T-helper 17 cell (primary cell): ENCODE data around the gene INSIG1. TPM values are rescaled to one million over a fixed set of nuclear protein-coding genes. Genes with fewer than 3 reads are reported as not detected.

ENCODE experiments used
- ATAC-seq: fragments of 150-1000 bp; cut with Tn5 transposase; 2 replicates; pipeline ENCODE4 v1.10.0; 2021; ENCODE audit warnings: mild to moderate bottlenecking, moderate library complexity
- DNase-seq, 3 donors: peaks; one replicate each; pipeline versions ENCODE4 v3.0.0 to v3.0.0-alpha.2; 2020 to 2021
- H3K9me3 ChIP-seq: one replicate; pipeline ENCODE4 v1.7.0; 2013; ENCODE audit warnings: low read length, mild to moderate bottlenecking; ENCODE audit not compliant: control insufficient read depth, poor library complexity, severe bottlenecking
- H3K27ac Mint-ChIP-seq: one replicate; pipeline ENCODE4 v1.8.0; 2022; ENCODE audit warnings: mild to moderate bottlenecking, moderate library complexity, mixed read lengths
- H3K27me3 Mint-ChIP-seq: one replicate; pipeline ENCODE4 v1.8.0; 2022; ENCODE audit warnings: mixed read lengths
- H3K36me3 Mint-ChIP-seq: one replicate; pipeline ENCODE4 v1.8.0; 2022; ENCODE audit warnings: low read depth, mixed read lengths
- H3K4me1 Mint-ChIP-seq: one replicate; pipeline ENCODE4 v1.8.0; 2022; ENCODE audit warnings: mild to moderate bottlenecking, mixed read lengths
- H3K4me3 Mint-ChIP-seq: one replicate; pipeline ENCODE4 v1.8.0; 2022; ENCODE audit warnings: mild to moderate bottlenecking, moderate library complexity, mixed read lengths
- total RNA-seq, 4 donors: library from RNA in 2 of 4; stranded (reverse) in 2 of 4; gene quantifications; one replicate each; pipeline ENCODE4 v1.2.3 and lab custom pipeline; 2022 to 2026

Gene INSIG1
- total RNA-seq, 2 donors from 2014 or later, result 53.3 to 55.1 TPM

DNA sequence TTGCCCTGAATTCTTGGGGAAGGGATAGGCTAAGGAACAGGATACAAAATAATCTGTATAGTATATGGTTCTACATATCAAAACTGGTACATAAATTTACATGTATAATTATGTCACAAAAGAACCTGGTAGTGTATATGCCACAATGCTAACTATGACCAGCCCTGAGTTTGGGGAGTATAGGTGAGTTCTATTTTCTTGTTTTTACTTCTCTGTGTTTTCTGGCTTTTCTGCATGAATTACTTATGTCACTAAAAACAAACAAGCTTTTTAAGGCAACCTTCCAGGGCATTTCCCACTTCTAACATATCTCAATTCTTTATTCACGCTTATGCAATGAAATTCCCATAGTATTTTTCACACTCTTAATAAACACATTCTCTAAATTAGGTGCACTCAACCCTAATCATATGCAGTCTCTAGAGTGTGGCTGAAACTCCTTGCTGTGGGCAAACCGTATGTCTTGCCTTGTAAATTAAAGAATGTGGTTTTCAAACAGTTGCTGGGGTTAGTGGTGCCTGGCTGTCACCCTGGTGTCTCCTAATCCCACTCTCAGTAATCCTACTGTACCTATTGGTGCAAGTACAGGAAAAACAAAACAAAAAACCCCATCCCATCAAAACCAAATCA, 14.0 kb upstream of the INSIG1 start:
- Mint-ChIP-seq H3K4me1 (peaks cover 18% of the 10 kb centered on the region), H3K36me3 (peaks cover 3% of the 10 kb centered on the region), H3K4me3 (no peak overlapping the region), H3K27me3 (peaks cover 42% of the 10 kb centered on the region), H3K27ac (no peak overlapping the region)
- no peaks in the 10 kb centered on the region for H3K9me3 ChIP-seq
- ATAC-seq (no peak), DNase-seq (no peak)

DNA sequence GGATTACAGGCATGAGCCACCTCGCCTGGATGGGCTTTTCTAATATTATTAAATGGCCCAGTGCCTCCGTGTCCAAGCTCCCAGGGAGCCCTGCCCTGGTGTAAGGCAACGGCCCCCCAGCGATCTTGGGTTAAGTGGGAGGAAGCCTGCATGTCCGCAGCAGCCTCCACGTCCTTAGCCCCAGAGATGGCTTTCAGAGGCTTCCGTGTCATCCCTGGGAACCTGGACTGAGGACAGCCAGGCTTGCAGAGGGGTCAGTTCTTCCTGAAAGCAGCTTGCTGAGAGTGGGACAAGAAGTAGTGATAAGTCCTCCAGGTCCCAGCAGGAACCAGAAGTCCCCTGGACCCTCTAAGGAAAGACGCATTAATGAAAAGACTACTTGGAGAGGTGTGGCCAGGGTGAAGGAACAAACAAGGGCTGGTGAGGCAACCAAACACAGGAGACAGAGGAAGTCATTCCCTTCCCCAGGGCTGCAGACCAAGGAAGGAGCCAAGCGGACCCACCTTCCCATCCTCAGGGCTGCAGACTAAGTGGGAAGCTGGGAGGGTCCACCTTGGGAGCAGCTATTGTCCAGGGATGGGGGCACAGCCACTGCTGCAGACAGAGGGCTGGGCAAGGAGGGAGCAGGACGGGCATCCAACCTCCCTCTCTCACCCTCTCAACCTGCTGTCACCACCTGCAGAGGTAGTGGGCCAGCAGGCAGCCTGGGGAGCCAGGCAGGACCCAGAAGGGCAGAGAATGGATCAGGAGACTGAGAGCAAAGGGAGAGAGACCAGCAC, 13.0 kb upstream of the INSIG1 start:
- H3K4me1 Mint-ChIP-seq, result peaks cover 18% of the 10 kb centered on the region
- peaks cover 36% of the 10 kb centered on the region for H3K27me3 Mint-ChIP-seq
- H3K27ac Mint-ChIP-seq, result peak overlapping the region; percentile 60
- H3K36me3 Mint-ChIP-seq, result peaks cover 3% of the 10 kb centered on the region
- H3K9me3 ChIP-seq, result no peaks in the 10 kb centered on the region
- DNase-seq (no peak), ATAC-seq (no peak)
- H3K4me3 Mint-ChIP-seq, result no peak overlapping the region

DNA sequence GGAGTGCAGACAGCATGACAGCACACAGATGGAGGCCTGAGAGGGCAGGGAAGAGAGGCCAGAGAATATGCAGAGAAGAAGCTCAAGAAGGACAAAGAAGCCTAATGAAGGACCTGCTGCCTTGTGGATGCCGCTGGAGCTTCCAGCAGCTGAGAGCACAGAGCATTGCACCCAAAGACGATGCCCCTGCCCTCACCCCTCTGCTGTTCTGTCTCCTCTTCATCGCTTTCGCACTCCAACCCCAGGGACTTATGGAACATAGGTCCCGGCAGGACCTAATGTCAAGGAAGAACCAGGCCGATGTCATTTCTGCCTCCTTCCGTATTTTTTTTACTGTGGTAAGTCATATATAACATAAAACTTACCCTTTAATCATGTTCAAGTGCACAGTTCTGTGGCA, 12.3 kb upstream of the INSIG1 start:
- H3K36me3 Mint-ChIP-seq, result peaks cover 3% of the 10 kb centered on the region
- no peak overlapping the region for H3K4me3 Mint-ChIP-seq
- peaks cover 32% of the 10 kb centered on the region for H3K27me3 Mint-ChIP-seq
- peaks cover 15% of the 10 kb centered on the region for H3K4me1 Mint-ChIP-seq
- no peaks in the 10 kb centered on the region for H3K9me3 ChIP-seq
- H3K27ac Mint-ChIP-seq, result peak overlapping the region; percentile 60
- ATAC-seq (no peak), DNase-seq (no peak)

- Mint-ChIP-seq H3K27me3 (peaks cover 31% of the 10 kb centered on the region), H3K36me3 (peaks cover 3% of the 10 kb centered on the region), H3K4me1 (peaks cover 18% of the 10 kb centered on the region), H3K27ac (no peak overlapping the region), H3K4me3 (no peak overlapping the region)
- no peaks in the 10 kb centered on the region for H3K9me3 ChIP-seq
- ATAC-seq, result no peak
- DNase-seq, result no peak
Observed at GRCh38 chr7:155285833-155286232, 11.8 kb upstream of the INSIG1 start.

DNA sequence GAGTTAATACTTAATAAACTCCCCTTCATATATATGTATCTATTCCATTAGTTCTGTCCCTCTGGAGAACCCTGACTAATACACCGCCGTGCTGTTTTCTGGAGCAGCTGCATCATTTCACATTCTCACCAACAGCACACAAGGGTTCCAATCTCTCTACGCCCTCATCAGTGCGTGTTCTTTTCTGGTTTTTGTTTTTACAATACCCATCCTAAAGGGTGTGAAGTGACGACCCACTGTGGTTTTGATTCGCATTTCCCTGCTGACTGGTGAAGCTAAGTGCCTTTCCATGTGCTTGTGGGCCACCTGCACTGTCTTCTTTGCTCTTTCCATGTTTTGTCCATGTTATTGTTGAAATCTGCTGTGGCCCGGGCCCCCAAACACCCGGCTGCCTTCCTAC, 11.0 kb upstream of the INSIG1 start:
- no peak for DNase-seq
- H3K4me3 Mint-ChIP-seq, result no peak overlapping the region
- H3K4me1 Mint-ChIP-seq, result peaks cover 23% of the 10 kb centered on the region
- H3K27ac Mint-ChIP-seq, result no peak overlapping the region
- no peak for ATAC-seq
- no peaks in the 10 kb centered on the region for H3K9me3 ChIP-seq
- peaks cover 35% of the 10 kb centered on the region for H3K27me3 Mint-ChIP-seq
- peaks cover 3% of the 10 kb centered on the region for H3K36me3 Mint-ChIP-seq

DNA sequence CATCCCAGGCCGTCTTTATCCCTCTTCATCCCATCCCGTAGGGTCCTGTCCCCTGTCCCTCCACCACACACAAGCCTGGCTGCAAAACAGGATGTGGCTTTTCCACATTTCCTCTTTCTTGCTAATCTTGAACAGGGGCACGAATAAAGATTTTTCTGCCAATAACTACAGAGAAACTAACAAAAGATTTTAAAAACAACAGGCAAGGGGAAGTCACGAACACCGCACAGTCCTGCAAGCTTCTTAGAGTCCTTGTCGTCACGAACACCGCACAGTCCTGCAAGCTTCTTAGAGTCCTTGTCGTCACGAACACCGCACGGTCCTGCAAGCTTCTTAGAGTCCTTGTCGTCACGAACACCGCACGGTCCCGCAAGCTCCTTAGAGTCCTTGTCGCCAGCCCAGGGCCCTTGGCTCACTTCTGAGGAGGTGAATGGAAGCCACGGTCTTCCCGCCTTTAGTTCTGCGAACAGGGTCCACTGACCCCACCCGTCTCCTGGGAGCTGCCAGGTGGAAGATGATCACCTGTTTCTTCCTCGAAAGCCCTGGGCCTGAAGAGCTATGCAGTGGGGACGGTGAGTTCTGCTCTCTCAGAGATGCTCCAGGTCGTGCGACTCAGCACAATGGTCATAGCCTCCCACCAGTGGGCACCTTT, 10.3 kb upstream of the INSIG1 start:
- no peak overlapping the region for H3K27ac Mint-ChIP-seq
- H3K27me3 Mint-ChIP-seq, result peaks cover 35% of the 10 kb centered on the region
- peaks cover 3% of the 10 kb centered on the region for H3K36me3 Mint-ChIP-seq
- DNase-seq (no peak), ATAC-seq (no peak)
- H3K9me3 ChIP-seq, result no peaks in the 10 kb centered on the region
- H3K4me1 Mint-ChIP-seq, result peaks cover 23% of the 10 kb centered on the region
- no peak overlapping the region for H3K4me3 Mint-ChIP-seq

- no peaks in the 10 kb centered on the region for H3K9me3 ChIP-seq
- peaks cover 34% of the 10 kb centered on the region for H3K27me3 Mint-ChIP-seq
- DNase-seq, result no peak
- H3K4me3 Mint-ChIP-seq, result no peak overlapping the region
- no peak overlapping the region for H3K27ac Mint-ChIP-seq
- H3K4me1 Mint-ChIP-seq, result peaks cover 23% of the 10 kb centered on the region
- H3K36me3 Mint-ChIP-seq, result peaks cover 7% of the 10 kb centered on the region
- no peak for ATAC-seq
Observed at GRCh38 chr7:155288055-155288454, 9.6 kb upstream of the INSIG1 start.

DNA sequence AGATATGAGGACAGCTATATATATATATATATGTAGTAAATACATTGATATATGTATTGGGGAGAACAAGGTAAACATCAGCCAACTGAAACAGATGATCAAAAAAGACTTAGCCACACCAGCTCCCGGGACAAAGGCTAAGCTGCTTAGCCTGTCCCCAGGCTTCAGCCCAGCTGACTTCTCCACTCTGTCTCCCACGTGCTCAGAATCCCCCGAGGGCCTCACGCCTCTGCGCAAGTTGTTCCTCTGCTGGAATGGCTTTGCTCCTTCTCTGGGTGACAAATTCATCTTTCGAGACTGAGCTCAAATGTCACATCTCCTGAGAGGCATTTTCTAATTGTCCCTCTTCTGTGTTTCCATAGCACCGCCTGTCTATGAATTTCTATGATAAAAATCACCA, 8.6 kb upstream of the INSIG1 start:
- H3K27ac Mint-ChIP-seq, result no peak overlapping the region
- ATAC-seq (no peak), DNase-seq (no peak)
- H3K27me3 Mint-ChIP-seq, result peaks cover 36% of the 10 kb centered on the region
- H3K4me1 Mint-ChIP-seq, result peaks cover 23% of the 10 kb centered on the region
- no peaks in the 10 kb centered on the region for H3K9me3 ChIP-seq
- peaks cover 7% of the 10 kb centered on the region for H3K36me3 Mint-ChIP-seq
- H3K4me3 Mint-ChIP-seq, result no peak overlapping the region

- peaks cover 27% of the 10 kb centered on the region for H3K27me3 Mint-ChIP-seq
- peaks cover 7% of the 10 kb centered on the region for H3K36me3 Mint-ChIP-seq
- H3K27ac Mint-ChIP-seq, result no peak overlapping the region
- DNase-seq, result no peak
- ATAC-seq, result no peak
- no peaks in the 10 kb centered on the region for H3K9me3 ChIP-seq
- peaks cover 24% of the 10 kb centered on the region for H3K4me1 Mint-ChIP-seq
- H3K4me3 Mint-ChIP-seq, result no peak overlapping the region
Observed at GRCh38 chr7:155289949-155290501, 7.7 kb upstream of the INSIG1 start.

- Mint-ChIP-seq H3K4me3 (no peak overlapping the region), H3K27ac (no peak overlapping the region), H3K4me1 (peaks cover 21% of the 10 kb centered on the region), H3K27me3 (peaks cover 17% of the 10 kb centered on the region), H3K36me3 (peaks cover 7% of the 10 kb centered on the region)
- ATAC-seq (peak; percentile 33), DNase-seq (no peak)
- H3K9me3 ChIP-seq, result no peaks in the 10 kb centered on the region
Observed at GRCh38 chr7:155291045-155291530, 6.6 kb upstream of the INSIG1 start.

DNA sequence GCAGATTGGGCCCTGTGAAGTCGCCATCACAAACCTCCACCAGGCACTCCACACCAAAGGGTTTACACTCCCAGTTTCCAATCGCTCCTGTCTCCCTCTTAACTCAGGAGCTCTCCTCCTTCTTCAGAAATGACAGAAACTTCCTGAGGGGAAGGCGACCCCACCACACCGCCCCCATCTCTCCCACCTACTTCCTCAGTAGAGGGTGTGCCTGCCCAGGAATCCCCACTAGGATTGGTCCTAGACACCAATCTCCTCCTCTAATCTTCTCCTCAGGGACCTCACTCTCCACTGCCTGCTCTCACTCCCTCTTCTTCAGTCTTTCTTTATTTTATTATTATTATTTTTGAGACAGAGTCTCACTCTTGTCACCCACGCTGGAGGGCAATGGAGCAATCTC, 5.9 kb upstream of the INSIG1 start:
- no peaks in the 10 kb centered on the region for H3K9me3 ChIP-seq
- no peak for ATAC-seq
- Mint-ChIP-seq H3K27ac (no peak overlapping the region), H3K4me3 (no peak overlapping the region), H3K27me3 (peaks cover 15% of the 10 kb centered on the region), H3K36me3 (peaks cover 7% of the 10 kb centered on the region), H3K4me1 (peaks cover 27% of the 10 kb centered on the region)
- no peak for DNase-seq

DNA sequence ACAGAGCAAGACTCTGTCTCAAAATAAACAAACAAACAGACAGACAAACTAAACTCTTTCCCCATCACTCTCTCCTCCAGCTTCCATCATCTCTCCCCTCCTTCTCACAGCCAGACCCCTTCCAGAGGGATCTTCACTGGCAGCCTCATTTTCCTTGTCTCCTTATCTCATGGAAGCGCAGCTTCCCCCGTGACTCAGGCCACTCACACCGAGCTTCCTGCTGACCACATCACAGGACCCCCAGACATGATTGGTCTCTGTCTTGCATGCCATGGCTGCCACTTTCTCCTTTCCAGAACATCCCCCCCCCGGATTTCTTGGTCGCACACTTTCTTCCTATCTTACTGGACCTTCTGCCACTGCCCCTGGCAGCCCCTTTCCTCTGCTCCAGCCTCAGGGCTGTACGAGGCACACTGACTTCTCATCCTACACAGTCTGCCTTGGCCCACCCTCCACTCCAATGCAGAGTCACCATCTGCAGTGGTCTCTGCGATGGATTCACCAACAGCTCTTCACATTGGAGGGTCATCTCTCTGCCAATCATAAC, 4.9 kb upstream of the INSIG1 start:
- no peak for DNase-seq
- H3K4me3 Mint-ChIP-seq, result no peak overlapping the region
- H3K27ac Mint-ChIP-seq, result no peak overlapping the region
- H3K9me3 ChIP-seq, result no peaks in the 10 kb centered on the region
- no peak for ATAC-seq
- peaks cover 23% of the 10 kb centered on the region for H3K4me1 Mint-ChIP-seq
- H3K36me3 Mint-ChIP-seq, result peaks cover 5% of the 10 kb centered on the region
- peaks cover 15% of the 10 kb centered on the region for H3K27me3 Mint-ChIP-seq
